AG04449 (cell line): ENCODE results near the gene MOB3A.
A peak's percentile ranks its signal among the peaks of the same experiment; 100 is the strongest.

ENCODE experiments used
- CTCF ChIA-PET: fragments of 350-600 bp; formaldehyde crosslinking; extraction: SDS; loops from one replicate; lab custom pipeline; 2021; ENCODE audit warnings: antibody characterized with exemption; lab: Yijun Ruan, JAX
- POLR2A ChIA-PET: fragments of 400-600, 350-600 bp; formaldehyde crosslinking; extraction: SDS; loops from one replicate; lab custom pipeline; 2020; ENCODE audit warnings: antibody characterized with exemption, inconsistent platforms; lab: Yijun Ruan, JAX
- DNase-seq: peaks from one replicate; pipeline ENCODE4 v3.0.0-alpha.2; 2010; ENCODE audit warnings: low read depth, low spot score
- H3K4me3 ChIP-seq: 2 replicates; pipeline ENCODE4 v1.5.1; 2011; ENCODE audit warnings: low read depth, mild to moderate bottlenecking, control low read depth, low read length
- TF ChIP-seq, protein P1 (sequence below): IDR thresholded peaks from one replicate; pipeline ENCODE4 v1.5.1; 2011; ENCODE audit warnings: mild to moderate bottlenecking, moderate library complexity, low read length, control low read depth, inconsistent platforms; ENCODE audit not compliant: insufficient read depth; ENCODE audit errors: missing control alignments

Gene MOB3A

DNA sequence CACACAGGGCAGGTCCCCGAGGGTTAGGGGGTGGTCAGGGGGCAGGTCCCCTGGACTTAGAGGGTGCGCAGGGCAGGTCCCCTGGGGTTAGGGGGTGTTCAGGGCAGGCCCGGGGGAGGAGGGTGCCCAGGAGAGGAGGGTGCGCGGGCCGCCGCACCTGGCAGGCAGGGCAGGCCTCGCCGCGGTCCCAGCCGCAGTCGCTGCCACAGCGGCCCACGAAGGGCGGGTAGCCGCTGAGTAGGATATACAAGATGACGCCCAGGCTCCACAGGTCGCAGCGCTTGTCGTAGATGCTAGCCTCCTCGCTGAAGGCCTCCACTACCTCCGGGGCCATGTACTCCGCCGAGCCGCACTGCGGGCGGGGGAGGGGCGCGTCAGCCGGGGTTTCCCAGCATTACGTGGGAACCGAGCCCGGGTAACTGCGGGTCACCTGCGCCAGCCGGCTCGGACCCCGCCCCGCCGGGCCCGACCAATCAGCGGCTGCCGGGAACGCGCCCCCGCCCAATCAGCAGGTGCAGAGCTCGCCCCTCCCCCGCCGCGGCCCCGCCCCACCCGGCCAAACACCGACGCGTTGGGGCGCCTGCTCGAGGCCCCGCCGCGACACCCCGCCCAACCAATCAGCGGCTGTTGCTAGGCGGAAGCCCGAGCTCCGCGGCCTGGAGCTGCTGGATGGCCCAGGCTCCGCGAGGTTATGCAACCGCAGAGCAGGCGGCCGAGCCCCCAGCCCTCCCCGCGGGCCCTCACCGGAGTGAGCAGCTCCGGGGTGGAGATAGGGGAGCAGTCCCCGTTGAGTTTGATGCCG is 54.2 kb downstream of the MOB3A start:
- ChIA-PET POLR2A (interaction anchor here (0.9 to 1.0 kb wide), 2 partner anchors 8 to 13 kb away, joined by 3 read pairs; no protein-coding TSS in a partner anchor), CTCF (interaction anchor here (1.2 to 3.5 kb wide), 3 partner anchors 10 to 28 kb away, joined by 5 to 14 read pairs (median 11); partner anchors contain the start of gene MKNK2)
- DNase-seq, result no peak
- H3K4me3 ChIP-seq, result peak overlapping the region; percentile 6; the same call in 1 of the 2 replicates
- TF ChIP-seq, protein P1, sequence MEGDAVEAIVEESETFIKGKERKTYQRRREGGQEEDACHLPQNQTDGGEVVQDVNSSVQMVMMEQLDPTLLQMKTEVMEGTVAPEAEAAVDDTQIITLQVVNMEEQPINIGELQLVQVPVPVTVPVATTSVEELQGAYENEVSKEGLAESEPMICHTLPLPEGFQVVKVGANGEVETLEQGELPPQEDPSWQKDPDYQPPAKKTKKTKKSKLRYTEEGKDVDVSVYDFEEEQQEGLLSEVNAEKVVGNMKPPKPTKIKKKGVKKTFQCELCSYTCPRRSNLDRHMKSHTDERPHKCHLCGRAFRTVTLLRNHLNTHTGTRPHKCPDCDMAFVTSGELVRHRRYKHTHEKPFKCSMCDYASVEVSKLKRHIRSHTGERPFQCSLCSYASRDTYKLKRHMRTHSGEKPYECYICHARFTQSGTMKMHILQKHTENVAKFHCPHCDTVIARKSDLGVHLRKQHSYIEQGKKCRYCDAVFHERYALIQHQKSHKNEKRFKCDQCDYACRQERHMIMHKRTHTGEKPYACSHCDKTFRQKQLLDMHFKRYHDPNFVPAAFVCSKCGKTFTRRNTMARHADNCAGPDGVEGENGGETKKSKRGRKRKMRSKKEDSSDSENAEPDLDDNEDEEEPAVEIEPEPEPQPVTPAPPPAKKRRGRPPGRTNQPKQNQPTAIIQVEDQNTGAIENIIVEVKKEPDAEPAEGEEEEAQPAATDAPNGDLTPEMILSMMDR, result no peak

DNA sequence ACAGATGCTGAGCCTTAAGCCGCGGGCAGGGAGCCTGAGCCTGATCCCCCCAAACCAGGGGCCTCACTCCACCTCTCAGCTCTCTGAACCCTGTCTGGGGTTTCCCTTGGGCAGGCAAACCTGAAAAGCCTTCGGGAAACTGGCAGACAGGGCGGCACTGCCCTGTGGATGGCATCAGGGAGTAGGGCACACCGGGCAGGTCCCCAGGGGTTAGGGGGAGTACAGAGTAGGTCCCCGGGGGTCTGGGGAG is 54.8 kb downstream of the MOB3A start:
- POLR2A ChIA-PET, result no interaction called here
- DNase-seq, result no peak
- no peak overlapping the region for H3K4me3 ChIP-seq
- CTCF ChIA-PET, result interaction anchor here (1.2 to 3.5 kb wide), 2 partner anchors 22 to 28 kb away, joined by 5 to 14 read pairs; no protein-coding TSS in a partner anchor
- TF ChIP-seq, protein P1, result no peak

DNA sequence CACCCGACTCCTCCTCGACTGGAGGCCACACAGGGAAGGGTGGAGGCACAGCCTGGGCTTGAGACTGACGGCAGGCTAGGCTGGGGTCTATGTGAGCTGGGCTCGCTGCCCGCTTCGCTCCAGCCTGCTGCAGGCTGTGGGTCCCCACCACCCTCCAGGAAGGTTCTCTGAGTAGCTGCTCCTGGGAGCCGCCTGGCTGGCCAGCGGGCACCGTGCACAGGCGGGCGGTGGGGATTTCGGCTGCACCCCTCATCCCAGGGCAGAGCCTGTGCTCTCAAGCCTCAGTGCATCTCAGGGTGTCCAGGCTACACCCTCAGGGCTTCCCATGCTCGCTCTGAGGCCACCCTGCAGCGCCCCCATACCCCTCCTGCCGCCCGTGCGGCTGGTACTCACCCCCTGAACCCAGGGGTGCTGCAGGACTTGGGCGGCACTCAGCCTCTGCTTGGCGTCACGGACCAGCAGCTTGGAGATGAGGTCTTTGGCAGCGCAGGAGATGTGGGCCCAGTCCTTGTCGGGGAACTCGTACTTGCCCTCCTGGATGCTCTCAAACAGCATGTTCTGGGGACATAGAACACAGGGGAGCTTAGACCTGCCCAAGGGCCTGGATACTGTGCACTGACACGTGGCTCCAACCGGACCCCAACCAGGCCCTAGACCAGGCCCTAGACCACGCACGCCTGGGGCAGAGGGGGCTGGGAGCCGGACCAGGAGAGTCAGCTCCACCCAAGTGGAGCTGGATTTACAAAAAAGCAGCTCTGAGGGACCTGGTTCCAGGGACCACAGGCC is 55.3 kb downstream of the MOB3A start:
- no peak overlapping the region for H3K4me3 ChIP-seq
- DNase-seq, result no peak
- TF ChIP-seq, protein P1, result no peak
- CTCF ChIA-PET, result interaction anchor here (0.6 to 3.5 kb wide), 4 partner anchors 11 to 29 kb away, joined by 3 to 14 read pairs (median 6); partner anchors contain the start of gene MKNK2
- POLR2A ChIA-PET, result interaction anchor here (1.0 to 1.2 kb wide), 2 partner anchors 8 to 9 kb away, joined by 4 to 5 read pairs; no protein-coding TSS in a partner anchor

DNA sequence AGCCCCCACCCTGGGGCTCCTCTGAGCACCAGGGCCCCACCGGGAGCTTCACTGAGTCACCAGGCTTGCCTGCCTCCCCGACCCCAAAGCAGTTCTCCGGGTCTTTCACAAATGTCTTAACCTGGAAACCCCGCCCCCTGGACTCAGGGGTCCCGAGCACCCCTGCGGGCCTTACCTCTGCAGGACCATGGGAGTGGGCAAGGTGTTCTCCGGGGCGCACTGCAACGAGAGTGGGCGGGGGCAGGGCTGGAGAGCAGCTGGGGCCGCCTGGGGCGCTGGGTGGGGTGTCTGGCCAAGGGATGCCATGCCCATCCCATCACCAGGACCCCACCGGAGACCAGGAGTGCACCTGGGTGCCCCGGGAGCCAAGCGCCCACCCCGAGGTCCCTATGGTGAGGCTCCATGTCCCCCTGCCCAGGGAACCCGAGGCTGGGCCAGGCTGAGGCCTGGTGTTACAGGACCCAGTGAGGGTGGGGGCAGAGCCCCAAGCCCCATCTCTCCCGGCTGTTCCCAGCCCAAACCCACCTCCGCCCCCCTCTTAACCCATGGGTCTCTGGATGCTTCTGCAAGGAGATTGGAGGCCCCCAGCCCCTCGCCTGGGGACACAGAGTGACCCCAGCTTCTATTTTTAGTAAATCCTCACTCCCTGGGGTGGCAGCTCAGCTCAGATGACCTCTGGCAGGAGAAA is 56.0 kb downstream of the MOB3A start:
- ChIA-PET POLR2A (interaction anchor here (1.0 to 1.2 kb wide), 2 partner anchors 8 to 9 kb away, joined by 4 to 5 read pairs; no protein-coding TSS in a partner anchor), CTCF (interaction anchor here (0.6 to 3.5 kb wide), 4 partner anchors 12 to 29 kb away, joined by 3 to 14 read pairs (median 6); partner anchors contain the start of gene MKNK2)
- DNase-seq, result no peak
- TF ChIP-seq, protein P1, result no peak
- H3K4me3 ChIP-seq, result no peak overlapping the region

DNA sequence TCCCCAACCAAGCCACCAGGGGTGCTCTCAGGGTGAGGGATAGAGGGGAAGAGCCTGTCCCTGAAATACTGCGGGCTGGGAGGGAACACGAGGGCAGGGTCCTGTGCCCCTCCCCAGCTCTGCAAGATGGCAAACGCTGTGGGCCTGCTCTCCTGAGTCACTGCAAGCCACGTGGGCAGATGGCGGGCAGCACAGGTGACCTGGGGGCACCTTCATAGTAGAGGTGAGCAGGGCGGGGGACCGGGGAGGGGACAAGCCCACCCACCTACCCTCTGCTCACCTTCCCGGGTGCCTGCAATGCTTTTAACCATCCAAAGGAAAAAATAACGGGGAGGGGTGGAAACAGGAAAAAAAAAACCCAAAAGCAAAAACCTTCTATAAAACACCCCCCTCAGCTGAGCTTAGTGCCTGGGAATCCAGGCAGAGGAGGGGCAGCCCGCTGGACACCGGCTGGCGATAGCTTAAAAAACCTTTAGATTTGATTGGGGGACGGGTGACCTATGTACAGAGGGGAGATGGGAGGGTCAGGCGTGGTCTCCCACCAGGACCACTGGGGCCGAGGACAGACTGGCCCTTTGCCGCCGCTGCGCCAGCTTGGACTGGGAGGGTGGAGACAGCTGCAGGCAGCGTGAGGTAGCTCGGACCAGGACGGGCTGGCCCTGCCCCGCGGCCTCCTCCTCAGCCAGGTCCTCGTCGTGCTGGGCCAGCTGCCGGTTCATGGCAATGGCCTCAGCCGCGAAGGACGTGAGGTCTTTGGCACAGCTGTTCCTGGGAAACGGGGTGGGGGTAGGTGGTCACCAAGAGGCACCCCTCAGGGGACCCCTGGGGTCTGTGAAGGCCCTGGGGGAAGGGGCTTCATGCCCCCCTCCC is 56.8 kb downstream of the MOB3A start:
- no peak overlapping the region for H3K4me3 ChIP-seq
- TF ChIP-seq, protein P1, result no peak
- ChIA-PET POLR2A (interaction anchor here (0.9 kb wide), 1 partner anchor 10 kb away, joined by 4 read pairs; no protein-coding TSS in a partner anchor), CTCF (interaction anchor here (0.9 to 3.5 kb wide), 3 partner anchors 13 to 29 kb away, joined by 3 to 14 read pairs (median 8); partner anchors contain the start of gene MKNK2)
- DNase-seq, result no peak
